Stimulated activated CD8-positive, alpha-beta memory T cell treated with anti-CD3 and anti-CD28 coated beads, Interleukin-12 subunit alpha, Interleukin-12 subunit beta, amount 100 ng/mL, for 24 hours (primary cell): Measurements from ENCODE around the gene AGFG1.

Experiments used
- DNase-seq: peaks from one replicate; pipeline ENCODE4 v3.0.0-alpha.2; 2020; ENCODE audit errors: extremely low read depth

Gene AGFG1

GRCh38 chr2:227471924-227472264, at the start of gene AGFG1:
Gene AGFG1, plus strand, starts transcription at chr2:227472156. Its CDS starts 266 bp downstream, at chr2:227472422.
- peak; percentile 57 for DNase-seq

DNA sequence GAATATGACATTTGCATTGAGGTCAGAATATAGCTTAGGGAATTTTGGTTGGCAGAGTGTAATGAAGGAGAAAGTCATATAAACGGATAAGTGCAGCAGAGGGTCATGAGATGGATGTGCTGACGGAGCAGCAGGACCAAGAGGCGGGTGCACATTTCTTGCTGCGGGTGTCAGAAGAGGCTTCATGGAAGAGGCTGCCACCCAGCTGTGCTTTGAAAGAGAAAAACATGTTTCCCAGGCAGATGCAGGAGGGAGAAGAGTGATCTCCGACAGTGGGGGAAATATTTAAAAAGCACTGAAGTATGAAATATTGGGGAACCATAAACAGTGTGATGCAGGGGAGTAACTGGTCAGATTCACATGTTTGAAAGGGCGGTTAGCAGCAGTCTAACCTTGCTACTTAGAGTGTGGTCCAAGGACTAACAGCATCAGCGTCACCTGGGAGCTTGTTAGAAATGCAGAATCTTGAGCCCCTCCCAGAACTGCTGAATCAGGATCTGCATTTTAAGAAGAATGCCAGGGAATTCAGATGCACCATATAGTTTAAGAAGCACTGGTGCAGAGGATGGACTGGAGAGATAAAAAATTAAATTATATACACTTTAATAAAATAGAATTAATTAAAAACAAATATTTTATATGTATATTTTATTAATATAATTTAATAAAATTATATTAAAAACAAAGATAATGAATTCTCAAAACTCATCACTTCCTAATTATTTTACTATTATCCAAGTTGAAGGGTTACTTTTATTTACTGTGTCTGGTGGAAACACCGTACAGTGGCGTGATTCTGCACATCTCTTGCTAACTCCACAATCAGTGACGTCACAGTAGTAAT, 48.1 kb upstream of the AGFG1 start:
- no peak for DNase-seq

- DNase-seq = no peak
These were observed 43.1 kb upstream of the AGFG1 start for GRCh38 chr2:227428731-227429285.

GRCh38 chr2:227430639-227431038, 41.3 kb upstream of the AGFG1 start:
- no peak for DNase-seq

DNA sequence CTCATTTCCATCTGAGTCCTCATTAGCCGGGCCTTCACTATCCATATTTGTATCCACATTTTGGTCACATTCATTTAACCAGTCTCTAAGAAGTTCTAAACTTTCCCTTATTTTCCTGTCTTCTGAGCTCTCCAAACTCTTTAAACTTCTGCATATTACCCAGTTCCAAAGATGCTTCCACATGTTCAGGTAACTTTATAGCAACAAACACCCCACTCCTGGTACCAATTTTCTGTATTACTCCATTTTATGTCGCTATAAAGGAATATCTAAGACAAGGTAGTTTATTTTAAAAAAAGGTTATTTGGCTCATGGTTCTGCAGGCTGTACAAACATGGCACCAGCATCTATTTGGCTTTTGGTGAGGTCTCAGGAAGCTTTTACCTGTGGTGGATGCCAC, 38.8 kb upstream of the AGFG1 start:
- DNase-seq = no peak

DNA sequence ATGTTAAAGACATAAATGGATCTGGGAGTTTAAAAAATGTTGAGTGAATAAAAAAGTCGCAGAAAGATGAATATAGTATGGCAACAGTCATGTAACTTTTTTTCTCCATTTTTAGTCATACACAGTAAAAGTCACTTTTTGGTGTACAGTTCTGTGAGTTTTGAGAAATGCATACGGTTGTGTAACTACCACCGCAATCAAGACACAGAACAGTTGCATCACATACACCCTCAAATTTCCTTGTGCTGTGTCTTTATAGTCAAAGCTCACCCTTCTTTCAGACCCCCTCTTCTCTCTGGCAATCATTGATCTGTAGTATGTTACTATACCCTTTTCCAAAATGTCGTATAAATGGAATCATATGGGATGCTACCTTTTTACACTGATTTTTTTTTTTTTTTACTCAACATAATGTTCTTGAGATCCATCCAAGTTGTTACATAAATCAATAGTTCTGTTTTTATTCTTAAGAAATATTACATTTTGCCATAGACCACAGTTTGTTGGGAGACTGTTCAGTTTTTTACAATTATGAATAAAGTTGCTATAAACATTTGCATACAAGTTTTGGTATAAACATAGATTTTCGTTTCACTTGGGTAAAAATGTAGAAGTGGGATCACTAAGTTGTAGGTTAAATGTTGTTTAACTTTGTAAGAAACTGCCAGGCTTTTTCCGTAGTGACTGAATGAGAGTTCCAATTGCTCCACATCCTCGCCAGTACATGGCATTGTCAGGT, 35.4 kb upstream of the AGFG1 start:
- DNase-seq = no peak

DNA sequence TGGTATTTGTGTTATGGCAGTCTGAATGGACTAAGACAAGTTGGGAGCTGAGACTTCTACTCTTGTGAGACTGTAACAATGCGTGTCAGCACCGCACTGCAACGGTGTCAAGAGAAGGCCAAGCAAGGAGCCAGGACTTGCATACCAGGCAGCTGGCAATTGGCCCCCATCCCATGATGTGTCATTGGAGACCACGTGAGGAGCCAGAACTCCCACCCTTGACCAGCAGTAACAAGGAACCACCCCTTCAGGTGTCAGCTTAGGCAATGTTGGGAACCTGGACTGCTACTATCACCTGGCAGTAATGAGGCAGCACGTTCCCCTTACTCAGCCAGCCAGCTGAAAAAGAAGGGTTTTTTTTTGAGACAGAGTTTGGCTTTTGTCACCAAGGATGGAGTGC, 32.7 kb upstream of the AGFG1 start:
- DNase-seq = no peak

DNA sequence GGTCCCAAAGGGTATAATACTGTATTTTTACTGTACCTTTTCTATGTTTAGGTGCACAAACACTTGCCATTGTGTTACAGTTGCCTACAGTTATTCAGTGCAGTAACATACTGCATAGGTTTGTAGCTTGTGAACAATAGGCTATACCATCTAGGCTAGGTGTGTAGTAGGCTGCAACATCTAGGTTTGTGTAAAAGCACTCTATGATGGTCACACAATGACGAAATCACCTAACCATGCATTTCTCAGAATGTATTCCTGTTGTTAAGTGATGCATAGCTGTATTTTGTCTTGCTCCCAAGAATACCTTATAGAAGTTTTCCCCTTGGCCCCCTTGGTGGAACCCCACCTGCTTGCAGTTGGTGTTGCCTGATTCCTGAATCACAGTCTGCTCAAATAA, 29.3 kb upstream of the AGFG1 start:
- no peak for DNase-seq

- DNase-seq = no peak
These were observed 27.9 kb upstream of the AGFG1 start for GRCh38 chr2:227443889-227444568.

- no peak for DNase-seq
These were observed 24.4 kb upstream of the AGFG1 start for GRCh38 chr2:227447606-227448005.

- no peak for DNase-seq
These were observed 21.6 kb upstream of the AGFG1 start for GRCh38 chr2:227450311-227450841.

DNA sequence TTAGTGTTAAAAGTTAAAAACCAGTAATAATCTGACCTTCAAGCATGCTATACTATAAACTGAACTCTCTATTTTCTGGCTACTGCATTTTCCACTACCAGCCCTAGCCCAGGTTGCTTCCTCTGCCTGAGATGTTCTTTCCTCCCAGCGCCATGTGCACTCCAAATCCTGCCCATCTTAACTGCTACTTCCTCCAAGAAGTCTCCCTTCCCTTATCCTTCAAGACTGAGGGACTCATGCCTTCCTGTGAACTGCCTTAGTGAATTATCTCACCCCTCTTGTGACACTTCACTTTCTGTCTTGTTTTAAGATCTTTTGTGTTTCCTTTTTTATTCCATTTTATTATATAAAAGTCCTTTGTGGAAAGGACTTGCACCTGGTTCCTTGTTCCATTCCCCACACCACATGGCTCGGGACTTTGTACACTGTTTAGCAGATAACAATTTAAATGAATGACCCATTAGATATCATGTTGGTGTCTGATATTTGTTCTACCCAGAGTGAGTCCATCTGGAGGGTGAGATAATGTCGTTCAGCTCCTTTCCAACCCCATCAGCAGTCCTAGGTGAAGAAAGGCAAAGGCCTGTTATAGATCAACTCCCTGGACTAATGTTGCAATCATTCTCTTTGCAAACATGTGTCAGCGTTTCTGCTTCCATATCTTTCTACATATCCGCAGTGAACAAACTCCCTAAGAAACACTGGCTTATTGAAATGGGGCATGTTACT, 20.9 kb upstream of the AGFG1 start:
- DNase-seq = no peak

DNA sequence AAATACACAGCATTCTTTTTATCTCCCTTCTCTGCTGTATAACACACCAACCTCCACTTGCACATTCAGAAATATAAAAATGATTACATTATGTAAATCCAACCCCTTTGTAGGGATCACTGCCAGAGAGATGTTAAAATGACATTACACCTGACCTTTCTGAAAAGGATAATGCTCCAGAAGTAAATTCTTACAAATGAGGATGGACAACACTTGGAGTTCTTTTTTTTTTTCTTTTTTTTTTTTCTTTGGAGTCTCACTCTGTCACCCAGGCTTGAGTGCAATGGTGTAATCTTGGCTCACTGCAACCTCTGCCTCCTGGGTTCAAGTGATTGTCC, 20.3 kb upstream of the AGFG1 start:
- DNase-seq = no peak

DNA sequence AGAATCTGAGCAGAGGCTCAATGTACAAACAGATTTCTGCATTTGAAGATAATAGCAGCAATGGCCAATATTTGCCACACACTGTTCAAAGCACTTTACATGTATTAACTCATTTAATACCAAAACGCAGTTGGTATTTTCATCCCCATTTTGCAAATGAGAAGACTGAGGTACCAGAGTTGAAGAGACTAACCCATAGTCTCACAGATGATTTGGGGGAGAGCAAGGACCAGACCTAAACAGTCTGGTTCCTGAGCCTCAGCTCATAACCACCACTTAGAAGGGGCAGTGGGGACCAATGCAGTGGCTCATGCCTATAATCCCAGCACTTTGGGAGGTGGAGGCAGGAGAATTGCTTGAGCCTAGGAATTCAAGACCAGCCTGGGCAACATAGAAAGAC, 18.1 kb upstream of the AGFG1 start:
- DNase-seq = no peak

- DNase-seq = no peak
These were observed 17.6 kb upstream of the AGFG1 start for GRCh38 chr2:227454323-227454860.

GRCh38 chr2:227455200-227455599, 16.8 kb upstream of the AGFG1 start:
- DNase-seq = no peak

GRCh38 chr2:227456102-227456501, 15.9 kb upstream of the AGFG1 start:
- DNase-seq = no peak

DNA sequence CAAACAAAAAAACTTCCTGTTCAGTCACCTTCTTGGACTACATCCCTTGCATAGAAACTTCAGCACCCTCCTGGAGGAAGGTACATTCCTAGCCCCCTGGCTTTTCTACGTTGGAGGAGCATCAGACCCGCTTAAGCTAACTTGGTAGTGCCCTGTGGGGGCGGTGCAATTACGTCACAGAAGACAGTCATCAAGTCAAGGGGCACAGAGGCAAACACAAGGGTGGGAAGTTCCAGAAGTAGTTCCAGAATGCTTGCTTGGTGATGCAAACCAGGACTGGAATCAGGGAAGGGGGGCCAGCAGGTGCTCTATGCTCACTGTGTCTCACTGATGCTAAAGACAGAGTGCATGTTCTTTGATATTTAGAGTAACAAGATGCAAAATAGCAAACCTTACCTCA, 15.2 kb upstream of the AGFG1 start:
- no peak for DNase-seq

- peak; percentile 49 for DNase-seq
These were observed 11.9 kb upstream of the AGFG1 start for GRCh38 chr2:227460070-227460485.

DNA sequence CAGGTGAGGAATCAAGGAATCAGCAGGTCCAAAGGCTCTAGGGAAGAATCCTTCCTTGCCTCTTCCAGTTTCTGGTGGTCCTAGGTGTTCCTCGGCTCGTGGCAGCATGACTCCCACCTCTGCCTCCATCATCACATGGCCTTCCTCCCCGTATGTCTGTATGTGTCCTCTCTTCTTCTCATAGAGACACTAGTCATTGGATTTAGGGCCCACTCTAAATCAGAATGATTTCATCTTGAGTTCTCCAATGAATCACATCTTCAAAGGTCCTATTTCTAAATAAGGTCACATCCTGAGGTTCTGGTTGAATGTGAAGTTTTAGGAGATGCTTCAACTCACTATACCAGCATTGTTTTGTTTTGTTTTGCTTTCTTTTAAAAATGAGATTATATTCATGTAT, 11.1 kb upstream of the AGFG1 start:
- DNase-seq = no peak

DNA sequence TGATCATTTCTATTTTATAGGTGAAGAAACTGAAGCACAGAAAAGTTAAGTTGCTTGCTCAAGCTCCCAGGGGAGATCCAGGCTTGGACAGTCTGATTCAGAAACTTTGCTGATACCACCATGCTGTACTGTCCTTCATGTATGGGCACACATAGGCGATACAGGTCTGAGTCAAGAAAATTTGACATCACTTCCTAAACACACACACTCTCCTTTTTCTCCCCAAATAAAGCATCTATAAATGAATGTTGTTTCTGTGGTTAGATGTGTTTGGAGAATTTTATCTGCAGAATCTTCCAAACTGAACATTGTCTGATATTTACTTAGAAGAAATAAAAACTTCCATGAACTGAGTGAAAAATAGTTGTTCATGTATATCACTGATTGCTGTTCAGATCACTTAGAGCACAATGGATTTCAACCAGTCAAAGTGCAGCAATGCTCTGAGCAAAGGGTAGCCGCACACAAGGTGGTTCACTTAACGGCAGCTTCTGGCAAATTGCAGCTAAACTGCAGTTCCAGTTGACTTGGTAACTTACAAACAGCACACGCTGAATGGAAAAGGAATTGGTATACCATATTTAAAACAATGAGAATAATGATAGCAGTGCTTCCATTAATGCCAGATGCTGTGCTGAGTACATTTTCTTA, 10.0 kb upstream of the AGFG1 start:
- no peak for DNase-seq
